HCT116 (cell line): ENCODE measurements around the gene EEFSEC.

Experiments
- CEBPB ChIP-seq: IDR thresholded peaks from 2 replicates; pipeline ENCODE4 v1.6.1; 2012; ENCODE audit warnings: low read depth
- CTCF ChIP-seq, 3 experiments: fragments of 200-600 bp in 1 of 3; sonication (generic) in 1 of 3; IDR thresholded peaks in 2 of 3; conservative IDR thresholded peaks in 1 of 3; 2 replicates each; pipeline ENCODE4 v1.5.1; 2012 to 2017; ENCODE audit warnings: low read depth in 2 of 3, low read length in 2 of 3, antibody characterized with exemption in 1 of 3, borderline replicate concordance in 1 of 3, control low read depth in 1 of 3, mild to moderate bottlenecking in 1 of 3, mixed read lengths in 1 of 3, mixed run types in 1 of 3, moderate library complexity in 1 of 3; ENCODE audit not compliant: insufficient read depth in 1 of 3
- ELF1 ChIP-seq: IDR thresholded peaks from 2 replicates; pipeline ENCODE4 v1.6.1; 2012; ENCODE audit warnings: low read depth, borderline replicate concordance
- EZH2 ChIP-seq: fragments of 200-600 bp; sonication (generic); IDR thresholded peaks from 2 replicates; pipeline ENCODE4 v1.6.1; 2017; ENCODE audit warnings: antibody characterized with exemption, mixed run types
- JUND ChIP-seq: IDR thresholded peaks from 2 replicates; pipeline ENCODE4 v1.6.1; 2012
- POLR2A ChIP-seq: IDR thresholded peaks from 2 replicates; pipeline ENCODE4 v1.7.0; 2011; ENCODE audit warnings: borderline replicate concordance; ENCODE audit not compliant: insufficient read depth, insufficient read length; ENCODE audit errors: extremely low read depth
- POLR2AphosphoS5 ChIP-seq: IDR thresholded peaks from 2 replicates; pipeline ENCODE4 v1.6.1; 2011; ENCODE audit warnings: mild to moderate bottlenecking, low read depth, low read length, moderate library complexity
- RAD21 ChIP-seq: IDR thresholded peaks from 2 replicates; pipeline ENCODE4 v1.6.1; 2012; ENCODE audit warnings: low read depth, mild to moderate bottlenecking
- SRF ChIP-seq: IDR thresholded peaks from 2 replicates; pipeline ENCODE4 v1.6.1; 2012; ENCODE audit warnings: low read depth
- YY1 ChIP-seq: IDR thresholded peaks from 2 replicates; pipeline ENCODE4 v1.6.1; 2011; ENCODE audit warnings: low read length, low read depth, moderate library complexity, mild to moderate bottlenecking; ENCODE audit not compliant: insufficient replicate concordance; ENCODE audit errors: extremely low read depth

GRCh38 chr3:128329491-128330213, 176.4 kb downstream of the EEFSEC start:
- no peak for TF ChIP-seq CTCF (IDR thresholded peaks at IDR 0.05 in 2 of 3, conservative IDR thresholded peaks at IDR 0.05 in 1 of 3; ENCODE audit: borderline replicate concordance in 1 of 3, insufficient read depth in 1 of 3, low read depth in 2 of 3, low read length in 2 of 3)
- no peak for TF ChIP-seq POLR2A
- no peak for TF ChIP-seq SRF
- no peak for TF ChIP-seq EZH2
- no peak for TF ChIP-seq POLR2AphosphoS5
- TF ChIP-seq RAD21: no peak
- no peak for TF ChIP-seq ELF1
- TF ChIP-seq YY1: no peak
- TF ChIP-seq JUND: no peak
- TF ChIP-seq CEBPB: no peak
